IPS DF 4.7 (cell line): ENCODE results near the gene MED20.

ENCODE experiments used
- DNase-seq: peaks from one replicate; pipeline ENCODE4 v3.0.0-alpha.2; 2013; ENCODE audit warnings: low spot score; ENCODE audit errors: extremely low read depth

Gene MED20

DNA sequence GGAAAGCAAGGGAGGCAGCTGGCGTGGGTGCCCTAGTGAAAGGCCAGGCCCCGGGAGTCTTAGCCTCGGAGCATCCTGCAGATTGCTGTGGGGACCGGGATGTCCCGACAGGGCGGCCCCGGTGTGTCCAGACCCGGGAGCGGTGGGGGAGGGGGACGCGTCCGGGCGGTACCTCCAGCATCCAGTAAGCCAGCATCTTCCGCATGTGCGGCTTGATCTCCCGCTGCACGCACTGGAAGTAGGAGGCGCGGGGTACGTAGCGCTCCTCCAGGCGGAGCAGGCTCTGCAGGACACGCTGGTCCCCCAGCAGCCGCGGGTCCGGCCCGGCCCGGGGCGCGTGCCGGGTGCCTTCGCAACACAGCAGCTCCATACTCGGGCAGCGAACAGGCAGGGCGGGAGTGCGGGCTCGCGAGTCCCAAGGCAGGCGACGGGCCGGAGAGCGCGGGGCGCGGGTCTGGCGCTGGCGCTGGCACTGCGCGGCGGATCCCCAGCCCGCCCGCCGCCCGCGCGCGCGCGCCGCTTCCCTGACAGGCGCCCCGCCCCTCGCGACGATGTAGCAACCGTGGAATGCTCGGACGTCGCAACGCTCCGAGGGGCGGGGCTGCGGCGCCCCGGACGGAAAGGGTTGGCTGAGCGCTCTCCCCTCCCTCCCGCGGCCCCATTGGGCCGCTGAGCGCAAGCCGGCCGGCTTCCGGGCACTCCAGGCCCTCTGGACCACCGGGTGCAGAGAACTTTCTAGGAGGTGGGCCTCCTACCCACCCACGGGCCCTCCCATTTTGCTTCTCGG, 20.5 kb upstream of the MED20 start, which contains the start of gene CCND3:
TSS of gene CCND3 (minus strand) at position 529 of the 787 bp plus-strand sequence. CDS start at position 370, 159 bp downstream.
- DNase-seq: no peak

- DNase-seq: no peak
Observed at GRCh38 chr6:41940759-41941279, 19.9 kb upstream of the MED20 start.

GRCh38 chr6:41939848-41940758, 19.2 kb upstream of the MED20 start:
- no peak for DNase-seq

GRCh38 chr6:41939176-41939847, 18.4 kb upstream of the MED20 start:
- no peak for DNase-seq

GRCh38 chr6:41938590-41939175, 17.7 kb upstream of the MED20 start:
- DNase-seq: no peak

- DNase-seq: no peak
Observed at GRCh38 chr6:41937861-41938574, 17.1 kb upstream of the MED20 start.

GRCh38 chr6:41937472-41937860, 16.5 kb upstream of the MED20 start:
- DNase-seq: no peak

- DNase-seq: peak; percentile 80
Observed at GRCh38 chr6:41936073-41936837, 15.3 kb upstream of the MED20 start.

DNA sequence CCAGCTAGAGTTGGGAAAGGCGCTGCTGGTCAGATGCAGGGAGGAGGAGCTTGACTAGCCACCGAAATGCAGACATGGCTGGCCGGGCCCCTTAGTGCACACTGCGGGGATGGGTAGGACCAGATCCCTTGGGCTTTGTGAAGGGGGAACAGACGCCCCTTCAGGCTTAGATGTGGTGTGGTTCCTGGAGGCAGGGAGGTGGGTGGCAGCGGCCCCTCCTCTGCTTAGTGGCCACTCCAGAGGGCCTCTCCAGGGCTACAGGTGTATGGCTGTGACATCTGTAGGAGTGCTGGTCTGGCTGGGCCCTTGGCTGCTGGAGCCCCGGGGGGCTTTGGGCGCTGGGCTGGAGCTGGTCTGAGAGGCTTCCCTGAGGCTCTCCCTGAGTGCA, 14.7 kb upstream of the MED20 start:
- DNase-seq: no peak

- DNase-seq: no peak
Observed at GRCh38 chr6:41935193-41935574, 14.2 kb upstream of the MED20 start.

DNA sequence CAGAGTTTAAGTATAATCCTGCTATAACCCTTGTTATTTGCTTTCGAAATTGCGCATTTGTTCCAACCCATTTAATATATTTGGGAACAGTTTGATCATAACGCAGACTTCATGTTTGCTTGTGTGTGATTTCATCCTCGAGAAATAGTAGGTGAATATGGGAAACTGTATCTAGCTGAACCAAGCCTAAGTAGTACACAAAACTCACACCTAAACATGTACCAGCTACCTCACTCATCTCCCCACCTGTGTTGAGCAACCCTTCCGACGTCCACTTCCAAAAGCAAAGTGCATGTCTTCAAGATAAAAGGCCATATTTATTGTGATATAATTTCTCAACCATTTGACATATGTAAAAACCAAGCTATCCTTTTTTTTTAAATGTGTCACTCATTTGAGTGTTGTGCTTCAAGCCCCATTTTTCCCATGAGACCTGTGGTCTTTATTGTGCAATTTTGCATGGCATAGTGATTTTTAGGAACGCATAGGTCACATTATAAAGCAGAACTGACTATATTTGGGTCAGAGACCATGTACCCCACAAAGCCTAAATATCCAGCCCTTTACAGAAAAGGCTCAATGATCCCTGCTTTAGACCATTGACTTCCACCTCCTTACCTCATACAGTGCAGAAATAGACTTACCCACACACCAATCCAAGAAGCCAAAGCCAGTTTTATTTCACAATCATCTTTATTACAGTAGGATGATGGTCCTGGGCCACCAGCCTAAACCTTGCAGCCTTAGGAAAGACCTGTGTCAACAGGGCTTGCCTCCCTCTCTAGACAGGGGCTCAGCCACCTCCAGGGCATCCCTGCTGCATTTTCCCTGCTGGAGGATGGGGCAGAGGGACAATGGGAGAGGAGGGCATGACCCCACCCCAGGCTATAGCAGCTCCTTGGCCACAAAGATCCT, 13.6 kb upstream of the MED20 start:
- DNase-seq: no peak

GRCh38 chr6:41932378-41932777, 11.4 kb upstream of the MED20 start:
- no peak for DNase-seq

GRCh38 chr6:41931792-41932191, 10.9 kb upstream of the MED20 start:
- no peak for DNase-seq

DNA sequence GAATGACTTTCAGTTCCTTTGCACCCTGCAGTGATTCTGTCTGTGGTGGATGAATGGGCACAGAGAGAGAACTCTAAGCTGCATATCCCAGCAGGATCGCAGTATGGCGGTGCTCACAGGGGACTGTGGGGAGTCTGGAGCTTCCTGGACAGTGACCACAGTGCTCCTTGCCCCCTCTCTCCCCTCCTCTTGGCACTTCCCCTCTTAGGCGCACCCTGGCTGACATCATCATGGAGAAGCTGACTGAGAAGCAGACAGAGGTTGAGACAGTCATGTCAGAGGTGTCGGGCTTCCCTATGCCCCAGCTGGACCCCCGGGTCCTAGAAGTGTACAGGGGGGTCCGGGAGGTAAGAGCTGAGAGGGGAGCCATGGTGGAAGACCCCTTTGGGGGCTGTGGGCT, 9.0 kb upstream of the MED20 start:
- DNase-seq: no peak

DNA sequence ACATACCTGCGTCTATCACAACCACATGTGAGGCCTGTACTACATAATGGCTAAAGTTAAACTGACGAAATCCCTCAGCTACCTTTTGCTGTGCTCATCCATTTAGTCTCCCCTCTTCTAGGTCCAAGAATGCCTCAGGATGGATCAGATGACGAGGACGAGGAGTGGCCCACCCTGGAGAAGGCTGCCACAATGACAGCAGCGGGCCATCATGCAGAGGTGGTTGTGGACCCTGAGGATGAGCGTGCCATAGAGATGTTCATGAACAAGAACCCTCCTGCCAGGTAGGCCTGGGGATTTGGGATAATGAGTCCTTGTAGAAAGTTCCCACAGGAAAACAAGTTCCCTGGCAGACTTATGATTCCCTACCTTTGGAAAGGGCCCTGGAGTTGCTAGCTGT, 6.3 kb upstream of the MED20 start:
- no peak for DNase-seq

GRCh38 chr6:41922154-41922553, 1.2 kb upstream of the MED20 start:
- DNase-seq: no peak

DNA sequence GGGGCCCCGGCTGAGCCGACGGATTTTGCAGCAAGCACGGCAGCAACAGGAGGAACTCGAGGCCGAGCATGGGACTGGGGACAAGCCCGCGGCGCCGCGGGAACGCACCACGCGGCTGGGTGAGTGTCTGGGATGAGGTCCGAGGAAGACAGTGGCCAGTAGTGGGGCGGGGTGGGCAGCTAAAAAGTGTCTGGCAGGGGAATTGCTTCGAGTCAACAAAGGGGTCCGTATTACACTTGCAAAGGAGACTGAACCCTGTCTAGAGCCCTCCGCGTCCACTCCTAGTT, 716 bp upstream of the MED20 start:
- DNase-seq: no peak

DNA sequence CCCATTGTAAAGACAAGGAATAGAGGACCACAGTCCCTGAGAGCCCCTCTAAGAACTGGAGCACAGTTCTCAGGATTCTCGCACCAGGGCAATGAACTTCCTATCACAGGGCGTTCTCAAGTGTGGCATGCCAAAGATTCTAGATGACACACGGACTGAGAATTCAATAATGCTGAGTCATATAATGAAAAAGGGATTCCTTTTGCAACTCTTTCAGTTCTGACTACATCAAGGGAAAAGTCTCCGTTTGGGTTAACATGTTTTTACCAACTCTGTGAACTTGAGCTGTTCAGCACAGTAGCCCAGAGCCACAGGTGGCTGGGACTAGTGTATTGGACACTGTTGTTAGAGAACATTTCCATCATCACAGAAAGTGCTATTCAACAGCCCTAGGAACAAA, 3.4 kb downstream of the MED20 start:
- DNase-seq: no peak

DNA sequence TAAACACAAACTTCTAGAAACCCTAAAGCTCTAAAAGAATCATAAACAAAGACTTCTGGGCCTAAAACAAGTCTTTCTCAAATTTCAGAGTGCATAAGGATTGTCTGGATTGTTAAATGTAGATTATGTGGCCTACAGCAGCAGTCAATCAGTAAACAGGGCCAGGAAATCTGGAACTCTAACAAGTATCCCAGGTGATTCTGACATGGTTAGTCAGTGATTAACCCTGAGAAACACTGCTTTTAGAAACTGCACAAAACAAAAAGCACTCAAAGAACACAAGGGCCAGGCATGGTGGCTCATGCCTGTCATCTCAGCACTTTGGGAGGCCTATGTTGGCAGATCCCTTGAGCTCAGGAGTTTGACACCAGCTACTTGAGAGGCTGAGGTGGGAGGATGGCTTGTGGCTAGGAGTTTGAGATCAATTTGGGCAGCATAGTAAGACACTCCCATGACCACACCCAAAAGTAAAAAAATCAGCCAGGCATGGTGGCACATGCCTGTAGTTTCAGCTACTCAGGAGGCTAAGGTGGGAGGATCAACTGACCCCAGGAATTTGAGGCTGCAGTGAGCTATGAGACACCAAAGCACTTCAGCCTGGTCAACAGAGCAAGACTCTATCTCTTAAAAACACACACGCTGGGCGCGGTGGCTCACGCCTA, 5.9 kb downstream of the MED20 start:
- no peak for DNase-seq
